ENCODE data around the gene GM2A.

DNA sequence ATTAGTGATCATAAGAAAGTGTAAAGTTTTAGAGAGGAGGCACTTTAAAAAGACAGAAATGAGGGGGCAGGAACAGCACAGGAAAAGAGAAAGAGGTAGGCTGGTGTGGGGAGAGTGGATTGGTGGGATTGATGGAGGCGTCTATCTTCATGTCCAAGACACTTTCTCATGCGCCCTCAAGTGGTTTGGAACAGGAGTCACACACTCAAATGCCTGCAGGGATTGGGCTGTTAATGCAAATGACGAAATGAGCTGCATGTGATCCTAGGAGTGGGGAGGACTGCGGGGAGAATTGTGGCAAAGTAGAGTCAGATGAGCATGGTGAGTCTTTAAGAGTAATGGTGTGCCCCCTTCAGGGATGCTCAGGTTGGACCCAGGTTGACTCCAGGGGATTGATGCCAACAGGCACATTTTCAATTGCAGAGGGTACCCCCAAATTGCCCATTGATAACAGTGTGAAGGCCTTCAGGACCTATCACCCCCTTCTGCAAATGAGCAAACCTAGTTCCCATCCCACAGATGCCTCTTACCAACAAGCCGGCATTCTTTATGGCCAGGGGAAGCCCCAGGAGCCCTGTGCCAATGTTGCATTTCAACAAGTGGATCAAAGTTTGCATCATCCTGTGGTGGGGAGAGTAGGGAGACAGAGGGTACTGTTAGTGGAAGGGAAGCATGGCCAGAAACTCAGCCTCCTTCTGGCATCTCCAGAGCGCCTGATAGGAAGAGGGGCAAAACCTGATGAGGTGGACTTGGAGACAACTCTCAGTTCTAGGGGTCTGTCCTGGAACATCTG, 45.3 kb downstream of the GM2A start:
- TF ChIP-seq, protein P1, sequence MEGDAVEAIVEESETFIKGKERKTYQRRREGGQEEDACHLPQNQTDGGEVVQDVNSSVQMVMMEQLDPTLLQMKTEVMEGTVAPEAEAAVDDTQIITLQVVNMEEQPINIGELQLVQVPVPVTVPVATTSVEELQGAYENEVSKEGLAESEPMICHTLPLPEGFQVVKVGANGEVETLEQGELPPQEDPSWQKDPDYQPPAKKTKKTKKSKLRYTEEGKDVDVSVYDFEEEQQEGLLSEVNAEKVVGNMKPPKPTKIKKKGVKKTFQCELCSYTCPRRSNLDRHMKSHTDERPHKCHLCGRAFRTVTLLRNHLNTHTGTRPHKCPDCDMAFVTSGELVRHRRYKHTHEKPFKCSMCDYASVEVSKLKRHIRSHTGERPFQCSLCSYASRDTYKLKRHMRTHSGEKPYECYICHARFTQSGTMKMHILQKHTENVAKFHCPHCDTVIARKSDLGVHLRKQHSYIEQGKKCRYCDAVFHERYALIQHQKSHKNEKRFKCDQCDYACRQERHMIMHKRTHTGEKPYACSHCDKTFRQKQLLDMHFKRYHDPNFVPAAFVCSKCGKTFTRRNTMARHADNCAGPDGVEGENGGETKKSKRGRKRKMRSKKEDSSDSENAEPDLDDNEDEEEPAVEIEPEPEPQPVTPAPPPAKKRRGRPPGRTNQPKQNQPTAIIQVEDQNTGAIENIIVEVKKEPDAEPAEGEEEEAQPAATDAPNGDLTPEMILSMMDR (IDR thresholded peaks at IDR 0.05; ENCODE audit: poor library complexity, severe bottlenecking), result no peak
- TF ChIP-seq EZH2 (IDR thresholded peaks at IDR 0.05; ENCODE audit: borderline replicate concordance, insufficient read depth, low read length, poor library complexity, severe bottlenecking), result no peak
- no peak for TF ChIP-seq MXI1 (conservative IDR thresholded peaks at IDR 0.05; ENCODE audit: poor library complexity, severe bottlenecking)
- TF ChIP-seq TAF1 (IDR thresholded peaks at IDR 0.05; ENCODE audit: low read depth), result no peak
- TF ChIP-seq EP300 (conservative IDR thresholded peaks at IDR 0.05; ENCODE audit: poor library complexity, severe bottlenecking), result no peak
